H1 (cell line): ENCODE measurements around the gene PIGM. TPM values are rescaled to one million over a fixed set of nuclear protein-coding genes. Genes with fewer than 3 reads are reported as not detected.

Source experiments
- CTCF ChIA-PET: fragments of 300-600 bp; sonication (Branson Sonifier 250); formaldehyde crosslinking; loops from one replicate; lab custom pipeline; 2021; ENCODE audit not compliant: partially characterized antibody; lab: Charles Lee
- POLR2A ChIA-PET: fragments of 300-600 bp; sonication (Branson Sonifier 250); formaldehyde crosslinking; loops from one replicate; lab custom pipeline; 2021; ENCODE audit warnings: inconsistent platforms; ENCODE audit not compliant: partially characterized antibody; lab: Charles Lee
- DNase-seq, 2 experiments: peaks; one replicate each; pipeline versions ENCODE4 v3.0.0 to v3.0.0-alpha.2; 2010 to 2022; ENCODE audit warnings: low spot score in 2 of 2, low read depth in 1 of 2, mixed read lengths in 1 of 2
- FAIRE-seq: peaks from 2 replicates; lab custom pipeline; 2011; peaks lifted over from hg19 to GRCh38; lab: Jason Lieb, UNC
- H2AFZ ChIP-seq: 2 replicates; pipeline ENCODE4 v1.8.1; 2012; ENCODE audit warnings: low read length, inconsistent platforms
- H2AK5ac ChIP-seq: 2 replicates; pipeline ENCODE4 v1.6.1; 2013; ENCODE audit warnings: low read depth, low read length
- H2BK120ac ChIP-seq: replicated peaks from 2 replicates; pipeline ENCODE3; 2013; ENCODE audit warnings: low read depth, low read length, inconsistent platforms
- H2BK12ac ChIP-seq: 2 replicates; pipeline ENCODE4 v1.6.1; 2013; ENCODE audit warnings: low read depth, low read length
- H2BK15ac ChIP-seq: 2 replicates; pipeline ENCODE4 v1.6.1; 2013; ENCODE audit warnings: low read length
- H2BK20ac ChIP-seq: 2 replicates; pipeline ENCODE4 v1.6.1; 2013; ENCODE audit warnings: low read length
- H2BK5ac ChIP-seq: 2 replicates; pipeline ENCODE4 v1.6.1; 2013; ENCODE audit warnings: low read depth, low read length
- H3K14ac ChIP-seq: 2 replicates; pipeline ENCODE4 v1.6.1; 2013; ENCODE audit warnings: inconsistent platforms; ENCODE audit not compliant: insufficient read length
- H3K18ac ChIP-seq: 2 replicates; pipeline ENCODE4 v1.6.1; 2013; ENCODE audit warnings: low read length; ENCODE audit errors: extremely low read depth
- H3K23ac ChIP-seq: 2 replicates; pipeline ENCODE4 v1.6.1; 2013; ENCODE audit warnings: inconsistent platforms; ENCODE audit not compliant: insufficient read length
- H3K23me2 ChIP-seq: 2 replicates; pipeline ENCODE4 v1.6.1; 2013; ENCODE audit warnings: low read depth, low read length
- H3K27ac ChIP-seq: 2 replicates; pipeline ENCODE4 v1.6.1; 2011; ENCODE audit warnings: low read depth, low read length, inconsistent platforms
- H3K27me3 ChIP-seq, 4 experiments: replicated peaks in 1 of 4; 1 replicate in 1 of 4; 2 replicates in 3 of 4; pipeline versions ENCODE4 v1.6.1 to v1.8.1; 2011 to 2013; ENCODE audit warnings: low read length in 3 of 4, mild to moderate bottlenecking in 3 of 4, inconsistent platforms in 2 of 4, mixed read lengths in 2 of 4, moderate library complexity in 1 of 4; ENCODE audit not compliant: control insufficient read depth in 3 of 4, insufficient read depth in 3 of 4; ENCODE audit errors: extremely low read depth in 1 of 4
- H3K36me3 ChIP-seq, 4 experiments: 2 replicates each; pipeline versions ENCODE4 v1.6.1 to v1.8.1; 2011 to 2013; ENCODE audit warnings: mild to moderate bottlenecking in 4 of 4, low read length in 3 of 4, moderate library complexity in 2 of 4, control low read depth in 1 of 4, inconsistent platforms in 1 of 4; ENCODE audit not compliant: insufficient read depth in 4 of 4, control insufficient read depth in 2 of 4
- H3K4ac ChIP-seq: replicated peaks from 2 replicates; pipeline ENCODE3; 2013; ENCODE audit warnings: low read length, low read depth, mixed read lengths, inconsistent platforms; ENCODE audit not compliant: insufficient read length
- H3K4me1 ChIP-seq, 4 experiments: replicated peaks in 1 of 4; 1 replicate in 1 of 4; 2 replicates in 3 of 4; pipeline versions ENCODE4 v1.6.1 to v1.8.1; 2011 to 2013; ENCODE audit warnings: low read length in 3 of 4, inconsistent platforms in 2 of 4, mixed read lengths in 1 of 4; ENCODE audit not compliant: insufficient read depth in 4 of 4, control insufficient read depth in 3 of 4
- H3K4me2 ChIP-seq, 2 experiments: 2 replicates each; pipeline versions ENCODE4 v1.6.1 to v1.8.1; 2011 to 2013; ENCODE audit warnings: low read depth in 2 of 2, low read length in 2 of 2, control low read depth in 1 of 2, inconsistent platforms in 1 of 2, mild to moderate bottlenecking in 1 of 2; ENCODE audit not compliant: insufficient read depth in 1 of 2
- H3K4me3 ChIP-seq, 4 experiments: fragments of 200-600, 300-600 bp in 1 of 4; sonication (generic), shearing (Covaris generic), sonication (Bioruptor Twin) in 1 of 4; 2 replicates each; pipeline versions ENCODE4 v1.5.1 to v1.8.1; 2011 to 2016; ENCODE audit warnings: low read length in 4 of 4, low read depth in 3 of 4, control low read depth in 2 of 4, inconsistent platforms in 2 of 4, mild to moderate bottlenecking in 2 of 4, mixed read lengths in 1 of 4, moderate library complexity in 1 of 4; ENCODE audit not compliant: insufficient read depth in 2 of 4; ENCODE audit errors: extremely low read depth in 1 of 4
- H3K56ac ChIP-seq: replicated peaks from 2 replicates; pipeline ENCODE3; 2013; ENCODE audit warnings: low read depth, mild to moderate bottlenecking, mixed read lengths, low read length, inconsistent platforms; ENCODE audit not compliant: insufficient read length
- H3K79me1 ChIP-seq: 2 replicates; pipeline ENCODE4 v1.6.1; 2013; ENCODE audit warnings: low read depth, low read length, control low read depth
- H3K79me2 ChIP-seq, 2 experiments: 2 replicates each; pipeline versions ENCODE4 v1.6.1 to v1.8.1; 2012 to 2013; ENCODE audit warnings: low read length in 2 of 2, mild to moderate bottlenecking in 2 of 2, inconsistent platforms in 1 of 2; ENCODE audit not compliant: insufficient read depth in 2 of 2, control insufficient read depth in 1 of 2
- H3K9ac ChIP-seq, 4 experiments: replicated peaks in 1 of 4; 1 replicate in 1 of 4; 2 replicates in 3 of 4; pipeline versions ENCODE4 v1.6.1 to v1.8.1; 2011 to 2013; ENCODE audit warnings: low read depth in 3 of 4, low read length in 3 of 4, control low read depth in 2 of 4, mild to moderate bottlenecking in 2 of 4, moderate library complexity in 2 of 4, inconsistent platforms in 1 of 4; ENCODE audit errors: extremely low read depth in 1 of 4
- H3K9me3 ChIP-seq, 2 experiments: 2 replicates each; pipeline versions ENCODE4 v1.6.1 to v1.8.1; 2012 to 2013; ENCODE audit warnings: mild to moderate bottlenecking in 2 of 2, moderate library complexity in 2 of 2, control low read depth in 1 of 2, inconsistent platforms in 1 of 2, low read depth in 1 of 2, low read length in 1 of 2, mixed read lengths in 1 of 2; ENCODE audit not compliant: insufficient read depth in 2 of 2
- H4K20me1 ChIP-seq, 2 experiments: replicated peaks in 1 of 2; 2 replicates each; pipeline versions ENCODE3 to v1.8.1; 2011 to 2013; ENCODE audit warnings: inconsistent platforms in 2 of 2, low read length in 2 of 2, mild to moderate bottlenecking in 1 of 2; ENCODE audit not compliant: insufficient read depth in 2 of 2, control insufficient read depth in 1 of 2
- H4K5ac ChIP-seq: 2 replicates; pipeline ENCODE4 v1.6.1; 2013; ENCODE audit warnings: low read length, low read depth, mixed read lengths, inconsistent platforms; ENCODE audit not compliant: insufficient read length
- H4K8ac ChIP-seq: 2 replicates; pipeline ENCODE4 v1.8.0; 2013; ENCODE audit warnings: mild to moderate bottlenecking, moderate library complexity, low read length, inconsistent platforms; ENCODE audit not compliant: insufficient read depth; ENCODE audit errors: extremely low read depth
- H4K91ac ChIP-seq: replicated peaks from 2 replicates; pipeline ENCODE3; 2013; ENCODE audit warnings: low read length, mixed read lengths, inconsistent platforms; ENCODE audit not compliant: insufficient read length
- CBX8 ChIP-seq: fragments of 300-800, 300-1000 bp; sonication (generic); IDR thresholded peaks from 2 replicates; pipeline ENCODE4 v1.7.1; 2016; ENCODE audit warnings: low read depth, low read length, borderline replicate concordance
- EP300 ChIP-seq, 2 experiments: IDR thresholded peaks; 1 replicate in 1 of 2; 2 replicates in 1 of 2; pipeline ENCODE4 v1.6.1; 2011 to 2012; ENCODE audit warnings: low read depth in 2 of 2, low read length in 2 of 2, mild to moderate bottlenecking in 2 of 2, borderline replicate concordance in 1 of 2, inconsistent platforms in 1 of 2, moderate library complexity in 1 of 2
- EZH2 ChIP-seq: fragments of 200-600 bp; sonication (generic); IDR thresholded peaks from 2 replicates; pipeline ENCODE4 v1.7.1; 2012; ENCODE audit warnings: low read depth, mild to moderate bottlenecking, moderate library complexity, low read length, inconsistent platforms; ENCODE audit not compliant: severe bottlenecking
- HDAC6 ChIP-seq: IDR thresholded peaks from one replicate; pipeline ENCODE4 v1.7.1; 2012; ENCODE audit warnings: low read depth, mild to moderate bottlenecking, inconsistent platforms, low read length, moderate library complexity
- SAP30 ChIP-seq: fragments of 300-600 bp; sonication (generic); IDR thresholded peaks from 2 replicates; pipeline ENCODE4 v1.7.1; 2012; ENCODE audit warnings: low read length, moderate library complexity, mild to moderate bottlenecking, inconsistent platforms; ENCODE audit not compliant: insufficient read depth, insufficient replicate concordance
- SP1 ChIP-seq: IDR thresholded peaks from 2 replicates; pipeline ENCODE4 v1.6.1; 2011; ENCODE audit warnings: low read depth, low read length
- SRF ChIP-seq: IDR thresholded peaks from 2 replicates; pipeline ENCODE4 v1.6.1; 2011; ENCODE audit warnings: mild to moderate bottlenecking, low read depth, low read length, moderate library complexity
- TEAD4 ChIP-seq: IDR thresholded peaks from 2 replicates; pipeline ENCODE4 v1.6.1; 2012; ENCODE audit warnings: low read depth, low read length, inconsistent platforms, mixed read lengths
- WGBS, 2 experiments: shearing (Covaris generic) in 1 of 2; methylation state at CpG; one replicate each; pipeline versions ENCODE4 v1.1.6 to v1.1.7; 2013 to 2015; ENCODE audit warnings: low lambda C conversion rate in 2 of 2, mixed read lengths in 2 of 2, inconsistent platforms in 1 of 2, low coverage in 1 of 2, missing lambda C conversion rate in 1 of 2; ENCODE audit not compliant: insufficient replicate concordance in 2 of 2, insufficient coverage in 1 of 2, insufficient read length in 1 of 2; ENCODE audit errors: extremely low coverage in 1 of 2, missing lambda C conversion rate in 1 of 2; 5-methylcytosine and 5-hydroxymethylcytosine counted together
- polyA plus RNA-seq, 7 experiments: library from polyadenylated mRNA; depleted of rRNA in 3 of 7; stranded (reverse) in 5 of 7; unstranded in 2 of 7; fragments of >200 nt in 5 of 7; fragments of 200-250 nt in 2 of 7; gene quantifications; 1 replicate in 5 of 7; 2 replicates in 1 of 7; 4 replicates in 1 of 7; pipeline versions ENCODE4 v1.2.1 to v1.2.3, GENCODE V29; 2011 to 2013; ENCODE audit warnings: missing spikeins in 2 of 7, mixed read lengths in 2 of 7
- total RNA-seq: library from RNA; stranded (reverse); fragmentation: NEBNext Ultra II Directional; extraction: Animal tissue kit (Norgen Biotek cat#: 25700); gene quantifications from 2 replicates; pipeline ENCODE4 v1.2.1, GENCODE V29; 2021
- TF ChIP-seq, protein P1 (sequence below): IDR thresholded peaks from 2 replicates; pipeline ENCODE4 v1.6.1; 2011; ENCODE audit warnings: low read length, improper control_type of control experiment

The PIGM gene
- total and polyA plus RNA-seq, 2 of the 8 experiments (the other 6 are each of a cell fraction or from before 2014, with no cell fraction given), result 5.4 to 6.0 TPM

DNA sequence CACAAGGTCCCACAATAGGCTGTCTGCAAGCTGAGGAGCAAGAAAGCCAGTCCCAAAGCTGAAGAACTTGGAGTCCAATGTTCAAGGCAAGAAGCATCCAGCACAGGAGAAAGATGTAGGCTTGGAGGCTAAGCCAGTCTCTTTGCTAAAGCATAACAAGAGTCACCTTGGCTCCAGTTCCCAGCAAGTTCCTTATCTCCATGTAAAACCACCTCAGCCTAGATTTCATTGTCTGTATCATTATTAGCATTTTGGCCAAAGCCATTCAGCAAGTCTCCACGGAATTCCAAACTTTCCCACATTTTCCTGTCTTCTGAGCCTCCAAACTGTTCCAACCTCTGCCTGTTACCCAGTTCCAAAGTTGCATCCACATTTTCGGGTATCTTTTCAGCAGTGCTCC lies 36.9 kb downstream of the PIGM start:
- TF ChIP-seq SP1 (no peak), HDAC6 (no peak), EZH2 (no peak), SAP30 (no peak), SRF (no peak), CBX8 (no peak), EP300 (IDR thresholded peaks at IDR 0.05; ENCODE audit: borderline replicate concordance in 1 of 2, low read depth in 2 of 2, low read length in 2 of 2) (no peak), TEAD4 (no peak)
- TF ChIP-seq, protein P1, sequence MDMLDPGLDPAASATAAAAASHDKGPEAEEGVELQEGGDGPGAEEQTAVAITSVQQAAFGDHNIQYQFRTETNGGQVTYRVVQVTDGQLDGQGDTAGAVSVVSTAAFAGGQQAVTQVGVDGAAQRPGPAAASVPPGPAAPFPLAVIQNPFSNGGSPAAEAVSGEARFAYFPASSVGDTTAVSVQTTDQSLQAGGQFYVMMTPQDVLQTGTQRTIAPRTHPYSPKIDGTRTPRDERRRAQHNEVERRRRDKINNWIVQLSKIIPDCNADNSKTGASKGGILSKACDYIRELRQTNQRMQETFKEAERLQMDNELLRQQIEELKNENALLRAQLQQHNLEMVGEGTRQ, result no peak
- no peaks in the 10 kb centered on the region for H3K23me2 ChIP-seq
- H3K79me1 ChIP-seq, result no peaks in the 10 kb centered on the region
- H3K27ac ChIP-seq, result no peak overlapping the region
- DNase-seq (no peak), FAIRE-seq (no peak)
- H3K79me2 ChIP-seq, result no peaks in the 10 kb centered on the region
- no peaks in the 10 kb centered on the region for H3K4me1 ChIP-seq
- H2AK5ac ChIP-seq, result no peak overlapping the region
- no peak overlapping the region for H3K4me2 ChIP-seq
- no peak overlapping the region for H3K56ac ChIP-seq
- no peak overlapping the region for H2BK20ac ChIP-seq
- H2BK5ac ChIP-seq, result no peak overlapping the region
- WGBS, 2 experiments, result 88% methylated on average over 2 of the region's 2 CpGs; no CpG with 5 or more reads in 1 of the 2 experiments
- no peak overlapping the region for H3K23ac ChIP-seq
- H3K18ac ChIP-seq, result no peak overlapping the region
- no peaks in the 10 kb centered on the region for H4K20me1 ChIP-seq
- H3K4ac ChIP-seq, result no peak overlapping the region
- no peaks in the 10 kb centered on the region for H3K36me3 ChIP-seq
- no peak overlapping the region for H2AFZ ChIP-seq
- no peak overlapping the region for H4K5ac ChIP-seq
- no peaks in the 10 kb centered on the region for H3K27me3 ChIP-seq
- no peak overlapping the region for H4K8ac ChIP-seq
- no peak overlapping the region for H2BK12ac ChIP-seq
- H3K4me3 ChIP-seq, result no peak overlapping the region
- no peak overlapping the region for H2BK15ac ChIP-seq
- no peaks in the 10 kb centered on the region for H3K9me3 ChIP-seq
- CTCF ChIA-PET, result interaction anchor here (8.9 kb wide), 1 partner anchor 10 kb away, joined by 98 read pairs; no protein-coding TSS in a partner anchor
- H3K9ac ChIP-seq, result no peak overlapping the region
- no peak overlapping the region for H4K91ac ChIP-seq
- POLR2A ChIA-PET, result no interaction called here
- no peak overlapping the region for H3K14ac ChIP-seq
- H2BK120ac ChIP-seq, result no peak overlapping the region
